HL-60 (cell line): Measurements from ENCODE around the gene TTC28.

Experiments
- DNase-seq, 2 experiments: peaks; one replicate each; pipeline ENCODE4 v3.0.0-alpha.2; 2010 to 2020; ENCODE audit warnings: low read depth in 1 of 2, low spot score in 1 of 2
- H3K27ac ChIP-seq: fragments of 250-450 bp; sonication (Bioruptor Pico); replicated peaks from 2 replicates; pipeline ENCODE4 v1.5.1; 2020; ENCODE audit warnings: mild to moderate bottlenecking, moderate library complexity
- H3K27me3 ChIP-seq: fragments of 250-450 bp; sonication (Bioruptor Pico); 2 replicates; pipeline ENCODE4 v1.5.1; 2021; ENCODE audit warnings: mild to moderate bottlenecking, moderate library complexity; ENCODE audit not compliant: insufficient read depth, poor library complexity, severe bottlenecking
- H3K4me3 ChIP-seq: replicated peaks from 2 replicates; pipeline ENCODE4 v1.5.1; 2011; ENCODE audit warnings: mild to moderate bottlenecking, control low read depth, low read length; ENCODE audit not compliant: insufficient read depth
- GABPA ChIP-seq: IDR thresholded peaks from 2 replicates; pipeline ENCODE4 v1.6.1; 2012; ENCODE audit warnings: low read depth
- POLR2AphosphoS5 ChIP-seq: IDR thresholded peaks from 2 replicates; pipeline ENCODE4 v1.6.1; 2012; ENCODE audit warnings: low read depth
- SPI1 ChIP-seq: IDR thresholded peaks from 2 replicates; pipeline ENCODE4 v1.6.1; 2012; ENCODE audit warnings: low read depth, mild to moderate bottlenecking, borderline replicate concordance
- TF ChIP-seq, protein P1 (sequence below): IDR thresholded peaks from 2 replicates; pipeline ENCODE4 v1.6.1; 2012; ENCODE audit warnings: low read depth; ENCODE audit not compliant: insufficient replicate concordance
- TF ChIP-seq, protein P2 (sequence below): IDR thresholded peaks from one replicate; pipeline ENCODE4 v1.5.1; 2011; ENCODE audit warnings: low read length, control low read depth, inconsistent platforms; ENCODE audit not compliant: insufficient read depth

TTC28 gene

DNA sequence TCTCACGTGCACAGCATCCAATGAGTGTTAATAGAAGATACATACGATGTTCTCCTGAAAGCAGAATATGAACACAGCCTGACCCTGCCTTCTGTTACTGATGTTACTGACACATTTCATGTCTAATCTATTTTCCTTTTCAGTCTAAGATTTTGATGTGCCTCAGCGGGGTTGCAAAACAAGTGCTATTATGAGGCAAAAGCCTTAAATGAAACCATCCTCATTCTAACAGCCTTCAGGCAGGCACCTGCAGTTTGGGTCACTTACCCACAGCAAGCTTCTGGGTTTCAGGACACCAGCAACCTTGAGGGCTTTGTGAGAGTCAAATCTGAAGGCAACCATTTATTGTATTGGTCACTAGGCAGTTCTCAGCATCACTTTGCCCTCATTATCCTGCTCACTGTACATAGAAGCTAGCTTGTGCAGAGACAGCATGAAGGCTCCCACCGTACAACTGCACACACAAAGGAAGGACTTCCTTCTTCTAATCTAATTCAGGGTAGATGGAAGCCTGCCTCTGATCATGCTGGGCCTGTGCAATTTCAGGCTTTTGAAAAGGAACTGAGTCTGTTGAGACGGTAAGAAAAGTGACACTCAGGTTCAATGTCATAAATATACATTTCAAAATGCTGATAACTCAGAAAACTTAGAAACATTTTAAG, 577.4 kb downstream of the TTC28 start:
- no peak overlapping the region for H3K27ac ChIP-seq
- no peak for DNase-seq
- TF ChIP-seq GABPA (no peak), POLR2AphosphoS5 (no peak), SPI1 (no peak)
- TF ChIP-seq, protein P1, sequence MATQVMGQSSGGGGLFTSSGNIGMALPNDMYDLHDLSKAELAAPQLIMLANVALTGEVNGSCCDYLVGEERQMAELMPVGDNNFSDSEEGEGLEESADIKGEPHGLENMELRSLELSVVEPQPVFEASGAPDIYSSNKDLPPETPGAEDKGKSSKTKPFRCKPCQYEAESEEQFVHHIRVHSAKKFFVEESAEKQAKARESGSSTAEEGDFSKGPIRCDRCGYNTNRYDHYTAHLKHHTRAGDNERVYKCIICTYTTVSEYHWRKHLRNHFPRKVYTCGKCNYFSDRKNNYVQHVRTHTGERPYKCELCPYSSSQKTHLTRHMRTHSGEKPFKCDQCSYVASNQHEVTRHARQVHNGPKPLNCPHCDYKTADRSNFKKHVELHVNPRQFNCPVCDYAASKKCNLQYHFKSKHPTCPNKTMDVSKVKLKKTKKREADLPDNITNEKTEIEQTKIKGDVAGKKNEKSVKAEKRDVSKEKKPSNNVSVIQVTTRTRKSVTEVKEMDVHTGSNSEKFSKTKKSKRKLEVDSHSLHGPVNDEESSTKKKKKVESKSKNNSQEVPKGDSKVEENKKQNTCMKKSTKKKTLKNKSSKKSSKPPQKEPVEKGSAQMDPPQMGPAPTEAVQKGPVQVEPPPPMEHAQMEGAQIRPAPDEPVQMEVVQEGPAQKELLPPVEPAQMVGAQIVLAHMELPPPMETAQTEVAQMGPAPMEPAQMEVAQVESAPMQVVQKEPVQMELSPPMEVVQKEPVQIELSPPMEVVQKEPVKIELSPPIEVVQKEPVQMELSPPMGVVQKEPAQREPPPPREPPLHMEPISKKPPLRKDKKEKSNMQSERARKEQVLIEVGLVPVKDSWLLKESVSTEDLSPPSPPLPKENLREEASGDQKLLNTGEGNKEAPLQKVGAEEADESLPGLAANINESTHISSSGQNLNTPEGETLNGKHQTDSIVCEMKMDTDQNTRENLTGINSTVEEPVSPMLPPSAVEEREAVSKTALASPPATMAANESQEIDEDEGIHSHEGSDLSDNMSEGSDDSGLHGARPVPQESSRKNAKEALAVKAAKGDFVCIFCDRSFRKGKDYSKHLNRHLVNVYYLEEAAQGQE: no peak
- TF ChIP-seq, protein P2, sequence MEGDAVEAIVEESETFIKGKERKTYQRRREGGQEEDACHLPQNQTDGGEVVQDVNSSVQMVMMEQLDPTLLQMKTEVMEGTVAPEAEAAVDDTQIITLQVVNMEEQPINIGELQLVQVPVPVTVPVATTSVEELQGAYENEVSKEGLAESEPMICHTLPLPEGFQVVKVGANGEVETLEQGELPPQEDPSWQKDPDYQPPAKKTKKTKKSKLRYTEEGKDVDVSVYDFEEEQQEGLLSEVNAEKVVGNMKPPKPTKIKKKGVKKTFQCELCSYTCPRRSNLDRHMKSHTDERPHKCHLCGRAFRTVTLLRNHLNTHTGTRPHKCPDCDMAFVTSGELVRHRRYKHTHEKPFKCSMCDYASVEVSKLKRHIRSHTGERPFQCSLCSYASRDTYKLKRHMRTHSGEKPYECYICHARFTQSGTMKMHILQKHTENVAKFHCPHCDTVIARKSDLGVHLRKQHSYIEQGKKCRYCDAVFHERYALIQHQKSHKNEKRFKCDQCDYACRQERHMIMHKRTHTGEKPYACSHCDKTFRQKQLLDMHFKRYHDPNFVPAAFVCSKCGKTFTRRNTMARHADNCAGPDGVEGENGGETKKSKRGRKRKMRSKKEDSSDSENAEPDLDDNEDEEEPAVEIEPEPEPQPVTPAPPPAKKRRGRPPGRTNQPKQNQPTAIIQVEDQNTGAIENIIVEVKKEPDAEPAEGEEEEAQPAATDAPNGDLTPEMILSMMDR: no peak
- H3K27me3 ChIP-seq: no peaks in the 10 kb centered on the region
- no peak overlapping the region for H3K4me3 ChIP-seq

DNA sequence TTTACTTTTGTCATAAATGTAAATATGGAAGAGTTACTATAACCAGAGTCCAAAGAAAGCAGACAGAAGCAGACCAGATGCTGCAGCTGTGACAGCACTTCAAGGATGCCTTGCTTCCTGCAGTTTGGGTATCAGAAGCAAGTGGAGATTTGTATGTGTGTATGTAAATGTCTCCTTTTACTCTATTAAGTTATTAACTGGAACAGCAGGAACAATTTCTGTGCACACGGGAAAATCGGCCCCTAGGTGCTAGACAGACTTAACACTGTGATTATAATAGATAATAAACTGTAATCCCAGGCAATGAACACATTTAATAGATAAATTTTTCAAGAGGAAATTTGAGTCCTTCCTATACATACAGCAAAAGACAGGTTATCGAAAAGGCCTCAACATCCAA, 582.0 kb downstream of the TTC28 start:
- no peak for DNase-seq
- H3K27ac ChIP-seq: no peak overlapping the region
- no peaks in the 10 kb centered on the region for H3K27me3 ChIP-seq
- TF ChIP-seq, protein P1: no peak
- TF ChIP-seq, protein P2: no peak
- no peak for TF ChIP-seq POLR2AphosphoS5
- TF ChIP-seq GABPA: no peak
- TF ChIP-seq SPI1: no peak
- no peak overlapping the region for H3K4me3 ChIP-seq

GRCh38 chr22:28096161-28096560, 583.5 kb downstream of the TTC28 start:
- DNase-seq: no peak
- TF ChIP-seq, protein P2: no peak
- Histone ChIP-seq H3K27ac (no peak overlapping the region), H3K27me3 (no peaks in the 10 kb centered on the region), H3K4me3 (no peak overlapping the region)
